Adrenal gland (tissue), 5 donors: ENCODE measurements around the gene PTBP2.

Experiments
- CTCF ChIP-seq, 6 experiments: fragments of 450-650 bp in 4 of 6; fragments of 200-600 bp in 2 of 6; sonication (generic) in 1 of 6; IDR thresholded peaks; 1 replicate in 5 of 6; 2 replicates in 1 of 6; pipeline versions ENCODE4 v1.5.1 to v1.8.0; 2016 to 2021; ENCODE audit warnings: antibody characterized with exemption in 6 of 6, mild to moderate bottlenecking in 2 of 6, moderate library complexity in 1 of 6
- POLR2A ChIP-seq, 2 donors: fragments of 450-650 bp; IDR thresholded peaks; one replicate each; pipeline ENCODE4 v1.6.1; 2017; ENCODE audit warnings: antibody characterized with exemption in 2 of 2, mild to moderate bottlenecking in 2 of 2, moderate library complexity in 1 of 2
- donor health status: DM: no; HTN: no; CAD: no.

- TF ChIP-seq CTCF (IDR thresholded peaks at IDR 0.05) (no peak), POLR2A (IDR thresholded peaks at IDR 0.05) (no peak)
Observed at GRCh38 chr1:96833376-96833775, 111.8 kb downstream of the PTBP2 start.
